CD14-positive monocyte (primary cell): ENCODE results near the gene PDE4C. TPM values are rescaled to one million over a fixed set of nuclear protein-coding genes. Genes with fewer than 3 reads are reported as not detected.

Experiments
- DNase-seq, 3 donors: peaks; one replicate each; pipeline ENCODE4 v3.0.0-alpha.2; 2011 to 2022
- H2AFZ ChIP-seq: 2 replicates; pipeline ENCODE4 v1.6.0; 2012; ENCODE audit warnings: mild to moderate bottlenecking, low read depth, low read length, inconsistent platforms; ENCODE audit not compliant: insufficient read depth, poor library complexity, severe bottlenecking
- H3K27ac ChIP-seq, 2 donors: 1 replicate in 1 of 2; 2 replicates in 1 of 2; pipeline ENCODE4 v1.5.1; 2012 to 2013; ENCODE audit warnings: low read length in 2 of 2, control low read depth in 1 of 2, inconsistent platforms in 1 of 2, low read depth in 1 of 2, mild to moderate bottlenecking in 1 of 2
- H3K27me3 ChIP-seq, 2 donors: one replicate each; pipeline versions ENCODE4 v1.6.0 to v1.6.1; 2011 to 2013; ENCODE audit warnings: low read length in 2 of 2; ENCODE audit not compliant: control insufficient read depth in 2 of 2, insufficient read depth in 2 of 2
- H3K36me3 ChIP-seq, 2 donors: replicated peaks in 1 of 2; 1 replicate in 1 of 2; 2 replicates in 1 of 2; pipeline versions ENCODE4 v1.5.1 to v1.6.1; 2012 to 2013; ENCODE audit warnings: low read length in 2 of 2, control low read depth in 1 of 2, inconsistent platforms in 1 of 2, mild to moderate bottlenecking in 1 of 2; ENCODE audit not compliant: insufficient read depth in 2 of 2, control insufficient read depth in 1 of 2
- H3K4me1 ChIP-seq, 2 donors: 1 replicate in 1 of 2; 2 replicates in 1 of 2; pipeline versions ENCODE4 v1.5.1 to v1.6.1; 2012 to 2013; ENCODE audit warnings: low read length in 2 of 2, control low read depth in 1 of 2, inconsistent platforms in 1 of 2, mild to moderate bottlenecking in 1 of 2, moderate library complexity in 1 of 2; ENCODE audit not compliant: insufficient read depth in 2 of 2, control insufficient read depth in 1 of 2
- H3K4me2 ChIP-seq: replicated peaks from 2 replicates; pipeline ENCODE3; 2012; ENCODE audit warnings: low read length, moderate library complexity, mild to moderate bottlenecking; ENCODE audit not compliant: poor library complexity, severe bottlenecking; ENCODE audit errors: extremely low read depth
- H3K4me3 ChIP-seq, 3 experiments: fragments of 200-600 bp in 1 of 3; sonication (generic) in 1 of 3; replicated peaks in 1 of 3; 1 replicate in 2 of 3; 2 replicates in 1 of 3; pipeline ENCODE4 v1.5.1; 2011 to 2013; ENCODE audit warnings: low read length in 3 of 3, mild to moderate bottlenecking in 3 of 3, control low read depth in 2 of 3, low read depth in 2 of 3, inconsistent platforms in 1 of 3, moderate library complexity in 1 of 3
- H3K79me2 ChIP-seq: 2 replicates; pipeline ENCODE4 v1.6.0; 2012; ENCODE audit warnings: mild to moderate bottlenecking, control low read depth, inconsistent platforms, low read length, moderate library complexity; ENCODE audit not compliant: insufficient read depth
- H3K9ac ChIP-seq: 2 replicates; pipeline ENCODE4 v1.6.0; 2017; ENCODE audit warnings: low read length, mild to moderate bottlenecking; ENCODE audit not compliant: insufficient read depth, poor library complexity, severe bottlenecking
- H3K9me3 ChIP-seq, 2 donors: replicated peaks in 1 of 2; 1 replicate in 1 of 2; 2 replicates in 1 of 2; pipeline versions ENCODE4 v1.5.1 to v1.6.1; 2012 to 2013; ENCODE audit warnings: low read length in 2 of 2, control low read depth in 1 of 2; ENCODE audit not compliant: control insufficient read depth in 1 of 2, insufficient read depth in 1 of 2
- H4K20me1 ChIP-seq: 2 replicates; pipeline ENCODE4 v1.6.0; 2012; ENCODE audit warnings: mild to moderate bottlenecking, low read length, control low read depth, moderate library complexity; ENCODE audit not compliant: insufficient read depth
- H3K27ac Mint-ChIP-seq, 7 donors: one replicate each; pipeline ENCODE4 v1.8.0; 2020; ENCODE audit warnings: mild to moderate bottlenecking in 7 of 7, mixed read lengths in 7 of 7, moderate library complexity in 6 of 7, inconsistent platforms in 2 of 7
- H3K27me3 Mint-ChIP-seq, 3 donors: one replicate each; pipeline ENCODE4 v1.8.0; 2021 to 2022; ENCODE audit warnings: low read depth in 3 of 3, mild to moderate bottlenecking in 3 of 3, mixed read lengths in 3 of 3, moderate library complexity in 3 of 3, inconsistent platforms in 1 of 3
- H3K36me3 Mint-ChIP-seq, 2 donors: one replicate each; pipeline ENCODE4 v1.8.0; 2020; ENCODE audit warnings: mixed read lengths in 2 of 2, inconsistent platforms in 1 of 2, mild to moderate bottlenecking in 1 of 2
- H3K4me1 Mint-ChIP-seq: one replicate; pipeline ENCODE4 v1.8.0; 2020; ENCODE audit warnings: mild to moderate bottlenecking, mixed read lengths
- H3K4me3 Mint-ChIP-seq, 2 donors: one replicate each; pipeline ENCODE4 v1.8.0; 2020; ENCODE audit warnings: mild to moderate bottlenecking in 2 of 2, mixed read lengths in 2 of 2, moderate library complexity in 1 of 2
- H3K9me3 Mint-ChIP-seq, 7 donors: one replicate each; pipeline ENCODE4 v1.8.0; 2020 to 2022; ENCODE audit warnings: mixed read lengths in 7 of 7, mild to moderate bottlenecking in 6 of 7, moderate library complexity in 6 of 7, inconsistent platforms in 2 of 7
- CTCF ChIP-seq: fragments of 200-600 bp; IDR thresholded peaks from one replicate; pipeline ENCODE4 v1.8.0; 2022; ENCODE audit warnings: antibody characterized with exemption, mild to moderate bottlenecking
- WGBS: methylation state at CpG from one replicate; pipeline ENCODE4 v1.1.5; 2013; ENCODE audit warnings: missing lambda C conversion rate; ENCODE audit not compliant: insufficient coverage; 5-methylcytosine and 5-hydroxymethylcytosine counted together
- intact Hi-C, 2 donors: fragments of 100-400 bp; cut with micrococcal nuclease; formaldehyde crosslinking; loops; one replicate each; pipeline versions ENCODE4 v1.15.0 to v1.15.1; 2023
- polyA plus RNA-seq, 3 donors: library from polyadenylated mRNA; depleted of rRNA in 1 of 3; unstranded in 2 of 3; stranded (reverse) in 1 of 3; fragments of 300-500 nt in 2 of 3; fragments of >200 nt in 1 of 3; fragmentation: Illumina TruSeq in 2 of 3; gene quantifications; 1 replicate in 2 of 3; 2 replicates in 1 of 3; pipeline ENCODE4 v1.2.3, GENCODE V29; 2012 to 2021

The PDE4C gene
- polyA plus RNA-seq, 3 donors, result not detected

GRCh38 chr19:18223860-18224524 is 2.2 kb downstream of the PDE4C start:
- no peaks in the 10 kb centered on the region for H3K79me2 ChIP-seq
- no peaks in the 10 kb centered on the region for H4K20me1 ChIP-seq
- peaks cover 51 to 74% (median 65%) of the 10 kb centered on the region in 3 donors for H3K27me3 Mint-ChIP-seq
- H3K4me1 ChIP-seq, result peaks cover 14 to 22% of the 10 kb centered on the region in 2 donors
- peaks cover 0 to 4% of the 10 kb centered on the region in 2 donors for H3K9me3 ChIP-seq
- peak overlapping the region; percentile 94 for H2AFZ ChIP-seq
- peaks cover 0 to 6% of the 10 kb centered on the region in 2 donors for H3K36me3 Mint-ChIP-seq
- H3K36me3 ChIP-seq, result no peaks in the 10 kb centered on the region
- H3K9me3 Mint-ChIP-seq, result peaks cover 0 to 12% (median 10%) of the 10 kb centered on the region in 7 donors
- intact Hi-C loops, result no loop called here
- DNase-seq, result peak in 2 of 3 donors; percentile 32 to 42
- peak overlapping the region; percentile 65 for H3K9ac ChIP-seq
- H3K4me3 ChIP-seq, result peak overlapping the region; percentile 36 to 88 (median 62)
- H3K27me3 ChIP-seq, result peaks cover 18 to 49% of the 10 kb centered on the region in 2 donors
- peak overlapping the region; percentile 90 to 95 for H3K4me3 Mint-ChIP-seq
- H3K27ac Mint-ChIP-seq, result peak overlapping the region; percentile 81 to 96 (median 86)
- peak overlapping the region; percentile 51 to 74 for H3K27ac ChIP-seq
- H3K4me2 ChIP-seq, result peak overlapping the region; percentile 85
- H3K4me1 Mint-ChIP-seq, result peaks cover 23% of the 10 kb centered on the region
- WGBS, result 6% methylated on average over 34 of the region's 39 CpGs
- TF ChIP-seq CTCF, result no peak

DNA sequence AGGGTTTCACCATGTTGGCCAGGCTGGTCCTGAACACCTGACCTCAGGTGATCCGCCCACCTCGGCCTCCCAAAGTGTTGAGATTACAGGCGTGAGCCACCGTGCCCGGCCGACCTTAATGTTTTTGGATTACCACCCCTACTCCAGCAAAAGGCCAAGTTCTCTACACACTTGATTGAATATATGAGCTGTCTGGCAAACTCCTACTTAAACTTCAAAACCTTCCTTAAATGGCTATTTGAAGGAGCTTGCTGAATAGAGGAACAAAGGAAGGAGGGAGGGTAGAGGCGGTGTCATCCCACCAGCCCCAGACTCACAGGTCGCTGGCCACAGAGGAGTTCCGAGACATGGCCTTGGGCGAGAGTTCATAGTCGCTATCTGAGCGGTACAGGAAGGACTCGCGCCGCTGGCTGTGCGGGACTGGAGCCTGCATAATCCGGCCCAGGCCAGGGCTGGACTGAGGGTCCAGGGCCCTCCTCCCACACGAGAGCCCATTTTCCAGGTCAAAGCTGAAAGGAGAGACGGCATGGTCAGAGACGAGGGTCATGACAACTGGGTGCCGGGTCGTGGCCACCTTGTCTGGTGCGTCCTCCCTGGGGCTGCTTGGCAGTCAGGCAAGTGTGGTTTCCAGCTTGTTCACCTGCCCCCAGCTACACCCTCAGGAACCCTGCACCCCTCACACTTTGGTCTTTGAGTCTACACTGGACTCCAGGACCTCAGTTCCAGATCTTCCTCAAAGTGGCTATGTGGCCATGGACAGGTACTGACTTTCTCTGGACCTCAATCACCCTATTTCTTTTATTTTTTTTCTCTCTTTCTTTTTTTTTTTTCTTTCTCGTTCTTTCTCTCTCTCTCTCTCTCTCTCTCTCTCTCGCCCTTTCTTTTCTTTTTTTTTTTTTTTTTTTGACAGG is 4.2 kb downstream of the PDE4C start:
- peak overlapping the region in 1 of 2 donors; percentile 59 for H3K4me3 Mint-ChIP-seq
- TF ChIP-seq CTCF, result no peak
- no peak for DNase-seq
- H3K27ac ChIP-seq, result no peak overlapping the region
- H3K4me3 ChIP-seq, result no peak overlapping the region
- no peak overlapping the region for H3K9ac ChIP-seq
- no peak overlapping the region for H3K4me2 ChIP-seq
- no peaks in the 10 kb centered on the region for H4K20me1 ChIP-seq
- peaks cover 47 to 67% (median 58%) of the 10 kb centered on the region in 3 donors for H3K27me3 Mint-ChIP-seq
- H3K36me3 ChIP-seq, result no peaks in the 10 kb centered on the region
- H3K27ac Mint-ChIP-seq, result no peak overlapping the region
- peaks cover 4% of the 10 kb centered on the region in 2 donors for H3K9me3 ChIP-seq
- peaks cover 0 to 13% (median 10%) of the 10 kb centered on the region in 7 donors for H3K9me3 Mint-ChIP-seq
- no peak overlapping the region for H2AFZ ChIP-seq
- peaks cover 23% of the 10 kb centered on the region for H3K4me1 Mint-ChIP-seq
- intact Hi-C loops, result no loop called here
- H3K27me3 ChIP-seq, result peaks cover 18 to 40% of the 10 kb centered on the region in 2 donors
- H3K36me3 Mint-ChIP-seq, result peaks cover 0 to 4% of the 10 kb centered on the region in 2 donors
- no peaks in the 10 kb centered on the region for H3K79me2 ChIP-seq
- peaks cover 14 to 22% of the 10 kb centered on the region in 2 donors for H3K4me1 ChIP-seq
- WGBS, result 90% methylated on average over 18 of the region's 25 CpGs
